Measurements from ENCODE around the gene ZFYVE26. TPM values are rescaled to one million over a fixed set of nuclear protein-coding genes. Genes with fewer than 3 reads are reported as not detected.
"Not testable (repeated sequence)": the region's sequence is repeated elsewhere in the genome, so short reads cannot be mapped to it uniquely, and the experiment has no call there.

ZFYVE26 gene
- total and polyA plus RNA-seq, 2 donors: 6.2 to 7.8 TPM

DNA sequence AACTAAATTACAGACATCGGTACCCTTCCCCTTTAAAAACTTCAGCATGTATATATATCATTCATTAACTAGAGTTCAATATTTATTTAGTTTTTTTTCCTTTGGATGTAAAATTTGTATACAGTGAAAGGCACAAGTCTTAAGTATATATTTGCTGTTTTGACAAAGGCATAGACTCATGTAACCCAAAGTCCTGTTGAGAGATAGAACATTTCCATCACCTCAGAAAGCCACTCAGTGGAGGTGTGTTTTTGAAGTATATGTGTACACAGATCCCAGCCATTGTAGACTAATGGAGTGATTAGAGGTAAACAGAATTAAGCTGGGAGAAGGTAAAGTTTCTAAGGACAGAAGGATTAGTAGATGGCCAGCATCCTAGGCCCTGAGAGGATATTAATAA lies 99.3 kb downstream of the ZFYVE26 start:
- H3K27me3 ChIP-seq (ENCODE audit: control insufficient read depth in 2 of 2, insufficient read depth in 1 of 2, low read length in 1 of 2): peaks cover 0 to under 1% of the 10 kb centered on the region in 2 donors
- no peak overlapping the region for H3K4me3 ChIP-seq (ENCODE audit: low read length in 2 of 2)
- WGBS: 99% methylated on average over 1 of the region's 1 CpG
- no peaks in the 10 kb centered on the region for H3K9me3 ChIP-seq (ENCODE audit: control insufficient read depth in 2 of 2, insufficient read depth in 1 of 2, low read length in 1 of 2)
- H3K4me1 ChIP-seq (ENCODE audit: control insufficient read depth in 2 of 2, insufficient read depth in 2 of 2, low read length in 2 of 2): no peaks in the 10 kb centered on the region
- no peak overlapping the region for H3K27ac ChIP-seq (ENCODE audit: low read depth in 1 of 2, low read length in 1 of 2)
- no peak for DNase-seq (ENCODE audit: low read depth in 6 of 9, low spot score in 9 of 9)
- H3K36me3 ChIP-seq (ENCODE audit: control insufficient read depth in 2 of 2, insufficient read depth in 2 of 2, low read length in 1 of 2): no peaks in the 10 kb centered on the region

DNA sequence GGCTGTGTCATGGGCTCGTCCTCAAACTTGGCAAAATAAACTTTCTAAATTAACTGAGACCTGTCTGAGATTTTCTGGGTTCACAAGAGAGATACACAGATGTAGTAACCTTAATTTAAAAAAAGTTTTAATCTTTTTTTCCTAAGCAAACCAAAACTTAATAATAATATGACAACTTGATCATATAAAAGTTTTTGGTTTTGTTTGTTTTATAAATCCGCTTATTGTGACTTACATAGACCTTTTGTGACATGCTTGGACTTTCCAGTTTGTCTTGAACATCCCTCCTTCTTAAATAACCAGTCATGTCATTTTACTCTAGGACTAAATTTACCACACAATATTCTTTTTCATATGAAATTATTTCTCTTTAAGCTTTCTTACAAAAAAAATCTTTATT lies 106.2 kb downstream of the ZFYVE26 start:
- H3K27me3 ChIP-seq (ENCODE audit: control insufficient read depth in 2 of 2, insufficient read depth in 1 of 2, low read length in 1 of 2): no peaks in the 10 kb centered on the region
- no peaks in the 10 kb centered on the region for H3K9me3 ChIP-seq (ENCODE audit: control insufficient read depth in 2 of 2, insufficient read depth in 1 of 2, low read length in 1 of 2)
- WGBS: 97% methylated on average over 2 of the region's 2 CpGs
- no peak overlapping the region for H3K4me3 ChIP-seq (ENCODE audit: low read length in 2 of 2)
- no peaks in the 10 kb centered on the region for H3K36me3 ChIP-seq (ENCODE audit: control insufficient read depth in 2 of 2, insufficient read depth in 2 of 2, low read length in 1 of 2)
- H3K27ac ChIP-seq (ENCODE audit: low read depth in 1 of 2, low read length in 1 of 2): no peak overlapping the region
- no peaks in the 10 kb centered on the region for H3K4me1 ChIP-seq (ENCODE audit: control insufficient read depth in 2 of 2, insufficient read depth in 2 of 2, low read length in 2 of 2)
- DNase-seq (ENCODE audit: low read depth in 6 of 9, low spot score in 9 of 9): no peak

DNA sequence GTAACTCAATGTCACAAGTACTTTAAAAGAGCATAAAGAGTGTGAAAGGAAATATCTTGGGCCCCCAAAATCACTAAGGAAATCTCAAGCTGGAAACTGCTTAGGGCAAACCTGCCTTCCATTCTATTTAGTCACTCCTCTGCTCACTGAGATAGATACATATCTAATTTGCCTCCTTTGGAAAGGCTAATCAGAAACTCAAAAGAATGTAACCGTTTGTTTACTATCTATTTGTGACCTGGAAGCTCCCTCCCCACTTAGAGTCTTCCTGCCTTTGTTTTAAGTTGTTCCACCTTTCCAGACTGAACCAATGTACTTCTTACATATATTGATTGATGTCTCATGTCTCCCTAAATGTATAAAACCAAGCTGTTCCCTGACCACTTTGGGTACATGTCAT lies 106.6 kb downstream of the ZFYVE26 start:
- not testable (repeated sequence) for H3K36me3 ChIP-seq (ENCODE audit: control insufficient read depth in 2 of 2, insufficient read depth in 2 of 2, low read length in 1 of 2); DNase-seq (ENCODE audit: low read depth in 6 of 9, low spot score in 9 of 9); H3K27me3 ChIP-seq (ENCODE audit: control insufficient read depth in 2 of 2, insufficient read depth in 1 of 2, low read length in 1 of 2); H3K27ac ChIP-seq (ENCODE audit: low read depth in 1 of 2, low read length in 1 of 2); H3K9me3 ChIP-seq (ENCODE audit: control insufficient read depth in 2 of 2, insufficient read depth in 1 of 2, low read length in 1 of 2); H3K4me3 ChIP-seq (ENCODE audit: low read length in 2 of 2); H3K4me1 ChIP-seq (ENCODE audit: control insufficient read depth in 2 of 2, insufficient read depth in 2 of 2, low read length in 2 of 2)
- WGBS: 92% methylated on average over 1 of the region's 1 CpG

DNA sequence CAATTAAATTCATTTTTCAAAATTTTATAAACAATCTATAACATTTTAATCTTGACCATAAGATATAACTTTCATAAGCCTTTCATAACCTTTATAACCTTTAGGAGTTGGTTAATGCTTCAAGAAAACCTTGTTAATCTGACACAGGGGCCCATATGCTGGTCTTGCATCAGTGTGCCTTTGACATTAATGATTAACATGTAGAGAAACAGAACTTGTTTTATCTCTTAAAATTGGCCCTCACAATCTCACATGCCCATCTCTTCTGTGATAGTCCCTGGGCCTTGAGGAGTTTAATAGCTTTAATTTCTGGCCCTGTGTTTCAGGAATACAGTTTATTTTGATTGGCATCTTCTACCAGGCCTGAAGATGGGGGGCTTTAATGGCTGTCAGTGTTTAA lies 107.0 kb downstream of the ZFYVE26 start:
- H3K27me3 ChIP-seq (ENCODE audit: control insufficient read depth in 2 of 2, insufficient read depth in 1 of 2, low read length in 1 of 2); H3K4me1 ChIP-seq (ENCODE audit: control insufficient read depth in 2 of 2, insufficient read depth in 2 of 2, low read length in 2 of 2); H3K9me3 ChIP-seq (ENCODE audit: control insufficient read depth in 2 of 2, insufficient read depth in 1 of 2, low read length in 1 of 2); H3K4me3 ChIP-seq (ENCODE audit: low read length in 2 of 2); H3K27ac ChIP-seq (ENCODE audit: low read depth in 1 of 2, low read length in 1 of 2); H3K36me3 ChIP-seq (ENCODE audit: control insufficient read depth in 2 of 2, insufficient read depth in 2 of 2, low read length in 1 of 2); DNase-seq (ENCODE audit: low read depth in 6 of 9, low spot score in 9 of 9): not testable (repeated sequence)

DNA sequence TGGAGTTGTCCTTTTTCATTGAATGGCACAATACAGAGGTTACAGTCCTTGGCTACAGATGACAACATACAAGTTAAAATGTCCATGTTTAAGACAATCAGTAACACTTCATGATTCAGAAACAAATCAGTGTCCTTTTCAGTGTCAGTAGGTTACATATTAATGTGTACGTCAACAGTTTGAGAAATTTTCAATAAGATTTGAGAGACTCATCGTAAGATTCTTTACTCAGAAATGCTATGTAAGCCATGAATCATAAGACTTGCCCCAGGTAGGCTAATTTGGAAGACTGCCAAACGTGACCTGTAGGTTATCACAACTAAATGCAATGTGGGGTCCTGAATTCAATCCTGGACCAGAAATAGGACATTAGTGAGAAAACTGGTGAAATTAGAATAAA lies 111.2 kb downstream of the ZFYVE26 start:
- WGBS: 90% methylated on average over 3 of the region's 3 CpGs
- Histone ChIP-seq H3K27ac (ENCODE audit: low read depth in 1 of 2, low read length in 1 of 2) (no peak overlapping the region), H3K27me3 (ENCODE audit: control insufficient read depth in 2 of 2, insufficient read depth in 1 of 2, low read length in 1 of 2) (no peaks in the 10 kb centered on the region), H3K4me3 (ENCODE audit: low read length in 2 of 2) (no peak overlapping the region), H3K36me3 (ENCODE audit: control insufficient read depth in 2 of 2, insufficient read depth in 2 of 2, low read length in 1 of 2) (no peaks in the 10 kb centered on the region), H3K9me3 (ENCODE audit: control insufficient read depth in 2 of 2, insufficient read depth in 1 of 2, low read length in 1 of 2) (no peaks in the 10 kb centered on the region), H3K4me1 (ENCODE audit: control insufficient read depth in 2 of 2, insufficient read depth in 2 of 2, low read length in 2 of 2) (no peaks in the 10 kb centered on the region)
- no peak for DNase-seq (ENCODE audit: low read depth in 6 of 9, low spot score in 9 of 9)

DNA sequence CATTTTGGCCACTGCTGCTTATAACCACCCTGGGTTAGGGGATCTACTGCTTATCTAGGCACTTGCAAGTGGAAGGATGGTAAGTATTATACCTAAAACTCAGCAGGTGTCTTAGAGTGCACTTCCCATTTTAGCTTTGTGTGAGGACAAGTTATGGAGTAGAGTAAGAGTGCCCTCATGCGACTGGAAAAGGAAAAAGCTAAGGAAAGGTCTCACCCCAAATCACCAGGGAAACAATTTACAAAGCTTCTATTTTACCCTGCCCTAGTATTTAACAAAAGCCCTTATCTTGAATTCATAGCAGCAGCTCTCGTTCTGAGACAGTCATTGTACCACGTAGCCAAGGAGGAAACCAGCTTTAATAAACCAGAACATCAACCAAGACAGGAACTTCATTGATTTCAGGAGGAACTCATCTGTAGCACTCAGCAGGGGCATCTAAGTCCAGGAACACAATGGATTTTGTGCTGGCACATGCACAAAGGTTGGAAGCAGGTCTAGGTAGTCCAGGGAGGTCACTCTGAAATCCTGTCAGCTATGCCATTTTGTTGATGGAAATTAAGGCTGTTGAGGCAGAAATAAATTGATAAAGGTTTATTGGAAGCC lies 111.8 kb downstream of the ZFYVE26 start:
- no peaks in the 10 kb centered on the region for H3K27me3 ChIP-seq (ENCODE audit: control insufficient read depth in 2 of 2, insufficient read depth in 1 of 2, low read length in 1 of 2)
- no peak overlapping the region for H3K4me3 ChIP-seq (ENCODE audit: low read length in 2 of 2)
- H3K27ac ChIP-seq (ENCODE audit: low read depth in 1 of 2, low read length in 1 of 2): no peak overlapping the region
- H3K4me1 ChIP-seq (ENCODE audit: control insufficient read depth in 2 of 2, insufficient read depth in 2 of 2, low read length in 2 of 2): no peaks in the 10 kb centered on the region
- no peaks in the 10 kb centered on the region for H3K9me3 ChIP-seq (ENCODE audit: control insufficient read depth in 2 of 2, insufficient read depth in 1 of 2, low read length in 1 of 2)
- no peaks in the 10 kb centered on the region for H3K36me3 ChIP-seq (ENCODE audit: control insufficient read depth in 2 of 2, insufficient read depth in 2 of 2, low read length in 1 of 2)
- DNase-seq (ENCODE audit: low read depth in 6 of 9, low spot score in 9 of 9): peak; percentile 8 to 82 (median 69)
- WGBS: 1% methylated on average over 3 of the region's 3 CpGs

DNA sequence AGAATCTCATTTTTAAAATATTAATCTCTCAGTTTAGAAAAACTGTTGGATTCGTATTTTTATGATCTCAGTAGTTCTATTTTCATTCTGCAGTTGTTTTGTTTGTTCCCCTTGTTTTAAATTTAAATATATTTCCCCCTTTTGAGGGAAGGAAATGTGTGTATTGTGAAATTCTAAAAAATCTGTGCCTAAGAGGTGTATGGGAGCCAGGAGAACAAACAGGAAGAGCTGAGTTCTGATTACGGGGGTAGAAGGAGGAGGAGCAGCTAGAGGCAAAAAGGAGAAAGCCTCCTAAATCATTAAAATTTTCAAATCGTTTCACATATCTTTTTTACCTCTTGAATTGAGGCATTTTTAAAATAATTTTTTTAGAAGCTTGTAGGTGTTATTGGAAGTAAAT lies 112.4 kb downstream of the ZFYVE26 start:
- Histone ChIP-seq H3K27me3 (ENCODE audit: control insufficient read depth in 2 of 2, insufficient read depth in 1 of 2, low read length in 1 of 2) (no peaks in the 10 kb centered on the region), H3K9me3 (ENCODE audit: control insufficient read depth in 2 of 2, insufficient read depth in 1 of 2, low read length in 1 of 2) (no peaks in the 10 kb centered on the region), H3K36me3 (ENCODE audit: control insufficient read depth in 2 of 2, insufficient read depth in 2 of 2, low read length in 1 of 2) (no peaks in the 10 kb centered on the region), H3K27ac (ENCODE audit: low read depth in 1 of 2, low read length in 1 of 2) (no peak overlapping the region), H3K4me3 (ENCODE audit: low read length in 2 of 2) (no peak overlapping the region), H3K4me1 (ENCODE audit: control insufficient read depth in 2 of 2, insufficient read depth in 2 of 2, low read length in 2 of 2) (no peaks in the 10 kb centered on the region)
- WGBS: 65% methylated on average over 3 of the region's 3 CpGs
- DNase-seq (ENCODE audit: low read depth in 6 of 9, low spot score in 9 of 9): no peak

DNA sequence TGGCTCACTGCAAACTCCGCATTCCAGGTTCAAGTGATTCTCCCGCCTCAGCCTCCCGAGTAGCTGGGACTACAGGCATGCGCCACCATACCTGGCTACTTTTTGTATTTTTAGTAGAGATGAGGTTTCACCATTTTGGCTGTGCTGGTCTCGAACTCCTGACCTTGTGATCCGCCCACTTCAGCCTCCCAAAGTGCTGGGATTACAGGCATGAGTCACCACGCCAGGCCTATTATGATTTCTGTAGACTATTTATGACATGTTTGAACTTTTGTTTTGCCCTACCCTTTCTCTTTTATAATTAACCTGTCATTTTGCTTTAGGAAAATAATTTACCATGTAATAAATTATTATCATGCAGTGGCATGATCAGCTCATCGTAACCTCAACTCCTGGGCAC lies 114.9 kb downstream of the ZFYVE26 start, which contains the start of gene RDH12:
Gene RDH12, plus strand, starts transcription at position 395 of the 400 bp plus-strand sequence. CDS start 20,757 bp downstream, outside the sequence.
- WGBS: 97% methylated on average over 8 of the region's 8 CpGs
- not testable (repeated sequence) for H3K27ac ChIP-seq (ENCODE audit: low read depth in 1 of 2, low read length in 1 of 2)

DNA sequence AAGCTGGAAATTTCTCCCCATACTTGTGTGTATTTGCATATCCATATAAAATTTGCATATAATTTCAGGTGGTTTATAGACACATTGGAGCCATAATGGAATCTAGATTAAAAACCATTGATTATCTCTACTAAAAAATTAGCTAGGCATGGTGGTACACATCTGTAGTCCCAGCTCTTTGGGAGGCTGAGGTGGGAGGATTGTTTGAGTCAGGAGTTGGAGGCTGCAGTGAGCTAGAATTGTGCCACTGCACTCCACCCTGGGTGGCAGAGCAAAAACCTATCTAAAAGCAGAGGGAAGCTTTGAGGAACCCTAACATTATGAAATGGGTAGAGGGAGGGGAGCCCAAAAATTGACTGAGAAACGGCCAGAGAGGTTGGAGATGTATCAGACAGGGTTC lies 118.2 kb downstream of the ZFYVE26 start:
- H3K36me3 ChIP-seq (ENCODE audit: control insufficient read depth in 2 of 2, insufficient read depth in 2 of 2, low read length in 1 of 2): no peaks in the 10 kb centered on the region
- no peaks in the 10 kb centered on the region for H3K27me3 ChIP-seq (ENCODE audit: control insufficient read depth in 2 of 2, insufficient read depth in 1 of 2, low read length in 1 of 2)
- no peak overlapping the region for H3K4me3 ChIP-seq (ENCODE audit: low read length in 2 of 2)
- H3K27ac ChIP-seq (ENCODE audit: low read depth in 1 of 2, low read length in 1 of 2): no peak overlapping the region
- no peaks in the 10 kb centered on the region for H3K9me3 ChIP-seq (ENCODE audit: control insufficient read depth in 2 of 2, insufficient read depth in 1 of 2, low read length in 1 of 2)
- WGBS: 89% methylated on average over 1 of the region's 1 CpG
- H3K4me1 ChIP-seq (ENCODE audit: control insufficient read depth in 2 of 2, insufficient read depth in 2 of 2, low read length in 2 of 2): peaks cover 4 to 14% of the 10 kb centered on the region in 2 donors
- no peak for DNase-seq (ENCODE audit: low read depth in 6 of 9, low spot score in 9 of 9)

More for the DNA sequence above, 114.9 kb downstream of the ZFYVE26 start, which contains the start of gene RDH12:
- not testable (repeated sequence) for H3K9me3 ChIP-seq (ENCODE audit: control insufficient read depth in 2 of 2, insufficient read depth in 1 of 2, low read length in 1 of 2); H3K36me3 ChIP-seq (ENCODE audit: control insufficient read depth in 2 of 2, insufficient read depth in 2 of 2, low read length in 1 of 2); H3K4me3 ChIP-seq (ENCODE audit: low read length in 2 of 2); H3K4me1 ChIP-seq (ENCODE audit: control insufficient read depth in 2 of 2, insufficient read depth in 2 of 2, low read length in 2 of 2); H3K27me3 ChIP-seq (ENCODE audit: control insufficient read depth in 2 of 2, insufficient read depth in 1 of 2, low read length in 1 of 2); DNase-seq (ENCODE audit: low read depth in 6 of 9, low spot score in 9 of 9)

All from thymus (tissue), 11 donors.